Liver (tissue), 9 donors: ENCODE measurements around the gene IGDCC3. TPM values are rescaled to one million over a fixed set of nuclear protein-coding genes. Genes with fewer than 3 reads are reported as not detected.

Experiments
- DNase-seq: peaks from one replicate; pipeline ENCODE4 v3.0.0-alpha.2; 2017; ENCODE audit warnings: low spot score
- H3K27ac ChIP-seq, 2 donors: one replicate each; pipeline ENCODE4 v1.7.0; 2013; ENCODE audit warnings: inconsistent platforms in 2 of 2, low read length in 2 of 2, control low read depth in 1 of 2, low read depth in 1 of 2, mild to moderate bottlenecking in 1 of 2
- H3K27me3 ChIP-seq, 4 donors: one replicate each; pipeline versions ENCODE4 v1.6.1 to v1.7.0; 2013; ENCODE audit warnings: low read length in 3 of 4, inconsistent platforms in 1 of 4, mild to moderate bottlenecking in 1 of 4, moderate library complexity in 1 of 4; ENCODE audit not compliant: control insufficient read depth in 4 of 4, insufficient read depth in 4 of 4
- H3K36me3 ChIP-seq, 4 donors: one replicate each; pipeline versions ENCODE4 v1.6.1 to v1.7.0; 2013; ENCODE audit warnings: low read length in 3 of 4, mild to moderate bottlenecking in 3 of 4, low read depth in 1 of 4, moderate library complexity in 1 of 4; ENCODE audit not compliant: control insufficient read depth in 4 of 4, insufficient read depth in 3 of 4
- H3K4me1 ChIP-seq, 4 donors: one replicate each; pipeline versions ENCODE4 v1.6.1 to v1.7.0; 2013; ENCODE audit warnings: low read length in 3 of 4, mild to moderate bottlenecking in 3 of 4, moderate library complexity in 1 of 4; ENCODE audit not compliant: control insufficient read depth in 4 of 4, insufficient read depth in 4 of 4
- H3K4me3 ChIP-seq, 3 donors: one replicate each; pipeline versions ENCODE4 v1.6.1 to v1.7.0; 2013; ENCODE audit warnings: low read length in 3 of 3, control low read depth in 1 of 3, low read depth in 1 of 3, mild to moderate bottlenecking in 1 of 3
- H3K9ac ChIP-seq, 2 donors: one replicate each; pipeline ENCODE4 v1.7.0; 2013; ENCODE audit warnings: low read length in 2 of 2, mild to moderate bottlenecking in 2 of 2, moderate library complexity in 2 of 2, control low read depth in 1 of 2, low read depth in 1 of 2
- H3K9me3 ChIP-seq, 4 donors: one replicate each; pipeline versions ENCODE4 v1.6.1 to v1.7.0; 2013; ENCODE audit warnings: low read length in 3 of 4; ENCODE audit not compliant: control insufficient read depth in 4 of 4
- CTCF ChIP-seq: fragments of 150-350 bp; IDR thresholded peaks from 2 replicates; pipeline ENCODE4 v1.5.1; 2017; ENCODE audit warnings: improper control_type of control experiment, low read depth, low read length; ENCODE audit not compliant: missing input control
- EGR1 ChIP-seq, 2 donors: IDR thresholded peaks; 2 replicates each; pipeline ENCODE4 v1.6.1; 2016 to 2018; ENCODE audit warnings: antibody characterized with exemption in 2 of 2, low read depth in 2 of 2
- FOXA1 ChIP-seq: IDR thresholded peaks from 2 replicates; pipeline ENCODE4 v1.6.1; 2016; ENCODE audit warnings: antibody characterized with exemption
- FOXA2 ChIP-seq: IDR thresholded peaks from 2 replicates; pipeline ENCODE4 v1.6.1; 2016; ENCODE audit warnings: antibody characterized with exemption
- GABPA ChIP-seq, 2 donors: IDR thresholded peaks in 1 of 2; conservative IDR thresholded peaks in 1 of 2; 2 replicates each; pipeline ENCODE4 v1.6.1; 2016; ENCODE audit warnings: antibody characterized with exemption in 2 of 2, mild to moderate bottlenecking in 1 of 2, moderate library complexity in 1 of 2
- HNF4A ChIP-seq, 2 donors: conservative IDR thresholded peaks; 2 replicates each; pipeline ENCODE4 v1.6.1; 2016; ENCODE audit warnings: antibody characterized with exemption in 2 of 2, mild to moderate bottlenecking in 2 of 2
- HNF4G ChIP-seq: IDR thresholded peaks from 2 replicates; pipeline ENCODE4 v1.6.1; 2016; ENCODE audit warnings: antibody characterized with exemption
- NR2F2 ChIP-seq: IDR thresholded peaks from 2 replicates; pipeline ENCODE4 v1.6.1; 2016; ENCODE audit warnings: antibody characterized with exemption
- RAD21 ChIP-seq, 2 donors: IDR thresholded peaks; 2 replicates each; pipeline ENCODE4 v1.6.1; 2016; ENCODE audit warnings: antibody characterized with exemption in 2 of 2, mild to moderate bottlenecking in 2 of 2
- RXRA ChIP-seq, 2 donors: IDR thresholded peaks; 2 replicates each; pipeline ENCODE4 v1.6.1; 2017 to 2018; ENCODE audit warnings: antibody characterized with exemption in 2 of 2, mild to moderate bottlenecking in 1 of 2
- SP1 ChIP-seq: IDR thresholded peaks from 2 replicates; pipeline ENCODE4 v1.6.1; 2018; ENCODE audit warnings: antibody characterized with exemption, mild to moderate bottlenecking
- TAF1 ChIP-seq: conservative IDR thresholded peaks from 2 replicates; pipeline ENCODE4 v1.6.1; 2016; ENCODE audit warnings: antibody characterized with exemption, mild to moderate bottlenecking
- WGBS: extraction: QIAGEN DNeasy Blood & Tissue Kit; methylation state at CpG from one replicate; pipeline ENCODE4 v1.1.7; 2013; 5-methylcytosine and 5-hydroxymethylcytosine counted together
- polyA plus RNA-seq, 2 donors: library from polyadenylated mRNA; stranded (reverse) in 1 of 2; unstranded in 1 of 2; fragments of 200-250 nt in 1 of 2; fragments of >200 nt in 1 of 2; fragmentation: Nextera tagmentation in 1 of 2; extraction: Ambion mirVana in 1 of 2; gene quantifications; one replicate each; pipeline versions ENCODE4 v1.2.1 to v1.2.3, GENCODE V29; 2013 to 2015
- total RNA-seq, 2 donors: library from RNA; depleted of rRNA; stranded (reverse); fragments of >200 nt; gene quantifications; one replicate each; pipeline ENCODE4 v1.2.3, GENCODE V29; 2014
- TF ChIP-seq, protein P1 (sequence below): IDR thresholded peaks from 2 replicates; pipeline ENCODE4 v1.6.1; 2016; ENCODE audit warnings: antibody characterized with exemption
- TF ChIP-seq, protein P2 (sequence below): IDR thresholded peaks from 2 replicates; pipeline ENCODE4 v1.6.1; 2016; ENCODE audit warnings: antibody characterized with exemption
- TF ChIP-seq, protein P3 (sequence below): IDR thresholded peaks from 2 replicates; pipeline ENCODE4 v1.6.1; 2016; ENCODE audit warnings: antibody characterized with exemption
- donor health status: healthy.
- donor health status: healthy.
- donor health status: healthy.
- donor health status: healthy.
- donor health status: healthy.

IGDCC3 gene
- total and polyA plus RNA-seq, 4 donors: 1.5 TPM; not detected in 3

DNA sequence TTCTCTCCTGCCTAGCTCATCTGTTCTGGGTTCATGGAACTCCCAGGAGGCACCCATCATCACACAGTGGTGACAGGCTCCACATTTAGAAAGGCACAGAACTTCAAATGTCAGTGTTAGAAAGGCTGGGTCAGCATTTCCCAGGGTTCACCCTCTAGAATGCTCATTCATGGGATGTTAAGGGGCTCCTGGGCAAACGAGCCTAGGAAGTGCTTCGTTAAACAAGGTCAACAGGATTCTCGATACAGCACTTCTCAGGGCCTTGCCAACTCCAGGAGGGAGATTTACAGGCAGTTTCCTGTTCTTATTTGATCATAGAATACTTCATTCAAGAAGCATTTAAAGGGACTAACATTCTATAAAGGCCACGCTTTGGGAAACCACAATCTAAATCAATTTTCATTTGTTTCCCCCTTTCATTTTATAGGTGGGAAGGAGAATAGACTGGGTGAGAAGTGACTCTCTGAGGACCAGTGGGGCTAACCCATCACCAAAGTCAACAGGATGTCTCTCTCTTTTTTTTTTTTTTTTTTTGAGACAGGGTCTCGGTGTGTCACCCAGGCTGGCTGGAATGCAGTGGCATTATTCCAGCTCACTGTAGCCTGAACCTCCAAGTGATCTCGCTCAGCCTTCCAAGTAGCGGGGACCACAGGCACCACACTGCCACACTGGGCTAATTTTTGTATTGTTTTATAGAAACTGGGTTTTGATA is 30.7 kb upstream of the IGDCC3 start:
- no peaks in the 10 kb centered on the region for H3K27me3 ChIP-seq
- TF ChIP-seq FOXA2 (no peak), RAD21 (IDR thresholded peaks at IDR 0.05) (no peak), TAF1 (no peak), RXRA (IDR thresholded peaks at IDR 0.05) (no peak), GABPA (IDR thresholded peaks at IDR 0.05 in 1 of 2, conservative IDR thresholded peaks at IDR 0.05 in 1 of 2) (no peak), CTCF (no peak), SP1 (no peak), HNF4G (no peak)
- TF ChIP-seq, protein P1, sequence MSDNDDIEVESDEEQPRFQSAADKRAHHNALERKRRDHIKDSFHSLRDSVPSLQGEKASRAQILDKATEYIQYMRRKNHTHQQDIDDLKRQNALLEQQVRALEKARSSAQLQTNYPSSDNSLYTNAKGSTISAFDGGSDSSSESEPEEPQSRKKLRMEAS: no peak
- 73% methylated on average over 7 of the region's 7 CpGs for WGBS
- no peak overlapping the region for H3K9ac ChIP-seq
- H3K9me3 ChIP-seq: no peaks in the 10 kb centered on the region
- H3K36me3 ChIP-seq: no peaks in the 10 kb centered on the region
- DNase-seq: no peak
- no peak overlapping the region for H3K4me3 ChIP-seq
- H3K4me1 ChIP-seq: no peaks in the 10 kb centered on the region
- H3K27ac ChIP-seq: no peak overlapping the region

DNA sequence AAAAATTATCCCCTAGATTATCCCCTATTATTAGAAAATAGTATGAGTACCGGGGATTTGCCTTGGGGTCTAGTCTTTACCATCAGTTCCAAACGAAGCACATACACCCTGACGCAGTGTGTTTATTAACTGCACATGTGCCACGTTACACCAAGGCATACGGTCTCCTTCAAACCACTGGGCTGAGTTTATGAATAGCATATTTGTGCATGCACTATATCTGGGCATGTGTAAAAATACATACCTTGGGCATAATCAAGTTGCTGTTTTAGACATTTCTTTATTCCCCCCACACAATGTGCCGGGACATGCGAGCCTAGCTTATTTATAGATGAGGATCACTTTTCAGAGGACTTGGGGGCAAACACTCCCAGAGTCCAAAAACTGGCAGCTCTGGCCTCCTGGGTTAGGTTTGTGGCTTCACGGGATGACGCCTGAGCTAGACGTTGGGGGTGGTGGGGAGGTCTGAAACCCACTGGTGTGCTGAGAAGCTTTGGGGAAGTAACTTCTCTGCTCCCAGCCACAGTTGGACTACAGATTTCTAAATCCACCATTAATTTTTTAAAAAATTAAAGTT is 28.7 kb upstream of the IGDCC3 start:
- WGBS: 85% methylated on average over 10 of the region's 10 CpGs
- TF ChIP-seq RXRA (IDR thresholded peaks at IDR 0.05) (no peak), FOXA1 (no peak), HNF4G (no peak), RAD21 (IDR thresholded peaks at IDR 0.05) (no peak), EGR1 (IDR thresholded peaks at IDR 0.05; ENCODE audit: low read depth in 2 of 2) (no peak), SP1 (no peak), HNF4A (conservative IDR thresholded peaks at IDR 0.05) (no peak), TAF1 (no peak), NR2F2 (no peak)
- TF ChIP-seq, protein P2, sequence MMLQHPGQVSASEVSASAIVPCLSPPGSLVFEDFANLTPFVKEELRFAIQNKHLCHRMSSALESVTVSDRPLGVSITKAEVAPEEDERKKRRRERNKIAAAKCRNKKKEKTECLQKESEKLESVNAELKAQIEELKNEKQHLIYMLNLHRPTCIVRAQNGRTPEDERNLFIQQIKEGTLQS: no peak
- TF ChIP-seq, protein P3, sequence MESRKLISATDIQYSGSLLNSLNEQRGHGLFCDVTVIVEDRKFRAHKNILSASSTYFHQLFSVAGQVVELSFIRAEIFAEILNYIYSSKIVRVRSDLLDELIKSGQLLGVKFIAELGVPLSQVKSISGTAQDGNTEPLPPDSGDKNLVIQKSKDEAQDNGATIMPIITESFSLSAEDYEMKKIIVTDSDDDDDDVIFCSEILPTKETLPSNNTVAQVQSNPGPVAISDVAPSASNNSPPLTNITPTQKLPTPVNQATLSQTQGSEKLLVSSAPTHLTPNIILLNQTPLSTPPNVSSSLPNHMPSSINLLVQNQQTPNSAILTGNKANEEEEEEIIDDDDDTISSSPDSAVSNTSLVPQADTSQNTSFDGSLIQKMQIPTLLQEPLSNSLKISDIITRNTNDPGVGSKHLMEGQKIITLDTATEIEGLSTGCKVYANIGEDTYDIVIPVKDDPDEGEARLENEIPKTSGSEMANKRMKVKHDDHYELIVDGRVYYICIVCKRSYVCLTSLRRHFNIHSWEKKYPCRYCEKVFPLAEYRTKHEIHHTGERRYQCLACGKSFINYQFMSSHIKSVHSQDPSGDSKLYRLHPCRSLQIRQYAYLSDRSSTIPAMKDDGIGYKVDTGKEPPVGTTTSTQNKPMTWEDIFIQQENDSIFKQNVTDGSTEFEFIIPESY: no peak
- Histone ChIP-seq H3K27ac (no peak overlapping the region), H3K27me3 (no peaks in the 10 kb centered on the region), H3K9ac (no peak overlapping the region), H3K4me3 (no peak overlapping the region), H3K4me1 (no peaks in the 10 kb centered on the region), H3K9me3 (no peaks in the 10 kb centered on the region), H3K36me3 (no peaks in the 10 kb centered on the region)
- DNase-seq: no peak
